Fibroblast of lung (primary cell): ENCODE results near the gene NOL9. TPM values are rescaled to one million over a fixed set of nuclear protein-coding genes. Genes with fewer than 3 reads are reported as not detected.

Experiments
- DNase-seq, 2 donors: peaks; one replicate each; pipeline versions ENCODE4 v3.0.0 to v3.0.0-alpha.2; 2010; ENCODE audit warnings: low read depth in 2 of 2
- H2AFZ ChIP-seq: 2 replicates; pipeline ENCODE4 v1.5.1; 2012; ENCODE audit warnings: low read length, control low read depth, inconsistent platforms
- H3K27ac ChIP-seq: 2 replicates; pipeline ENCODE4 v1.5.1; 2011; ENCODE audit warnings: low read length, control low read depth; ENCODE audit not compliant: insufficient read depth
- H3K27me3 ChIP-seq: 2 replicates; pipeline ENCODE4 v1.5.1; 2011; ENCODE audit warnings: mild to moderate bottlenecking, low read length; ENCODE audit not compliant: control insufficient read depth, insufficient read depth
- H3K36me3 ChIP-seq: 2 replicates; pipeline ENCODE4 v1.5.1; 2011; ENCODE audit warnings: low read length; ENCODE audit not compliant: control insufficient read depth, insufficient read depth
- H3K4me1 ChIP-seq: 2 replicates; pipeline ENCODE4 v1.5.1; 2011; ENCODE audit warnings: low read length; ENCODE audit not compliant: control insufficient read depth, insufficient read depth; ENCODE audit errors: extremely low read depth
- H3K4me2 ChIP-seq: 2 replicates; pipeline ENCODE4 v1.5.1; 2011; ENCODE audit warnings: low read length, control low read depth; ENCODE audit not compliant: insufficient read depth; ENCODE audit errors: extremely low read depth
- H3K4me3 ChIP-seq, 4 experiments: fragments of 200-600 bp in 1 of 4; sonication (generic) in 1 of 4; replicated peaks in 1 of 4; 2 replicates each; pipeline ENCODE4 v1.5.1; 2011 to 2016; ENCODE audit warnings: low read length in 4 of 4, low read depth in 3 of 4, mild to moderate bottlenecking in 3 of 4, control low read depth in 2 of 4, inconsistent platforms in 1 of 4, mixed read lengths in 1 of 4; ENCODE audit not compliant: insufficient read depth in 1 of 4; ENCODE audit errors: control extremely low read depth in 1 of 4
- H3K79me2 ChIP-seq: 2 replicates; pipeline ENCODE4 v1.5.1; 2012; ENCODE audit warnings: mild to moderate bottlenecking, low read length, inconsistent platforms; ENCODE audit not compliant: control insufficient read depth, insufficient read depth
- H3K9ac ChIP-seq: 2 replicates; pipeline ENCODE4 v1.5.1; 2011; ENCODE audit warnings: mild to moderate bottlenecking, low read length, control low read depth; ENCODE audit not compliant: insufficient read depth
- H3K9me3 ChIP-seq: 2 replicates; pipeline ENCODE4 v1.5.1; 2012; ENCODE audit warnings: low read depth, low read length; ENCODE audit not compliant: control insufficient read depth, insufficient read depth
- H4K20me1 ChIP-seq: 2 replicates; pipeline ENCODE4 v1.5.1; 2011; ENCODE audit warnings: low read length; ENCODE audit not compliant: control insufficient read depth, insufficient read depth; ENCODE audit errors: extremely low read depth
- CTCF ChIP-seq, 2 donors: IDR thresholded peaks in 1 of 2; conservative IDR thresholded peaks in 1 of 2; 1 replicate in 1 of 2; 2 replicates in 1 of 2; pipeline ENCODE4 v1.5.1; 2011 to 2012; ENCODE audit warnings: low read length in 2 of 2, control low read depth in 1 of 2, inconsistent platforms in 1 of 2, low read depth in 1 of 2, mild to moderate bottlenecking in 1 of 2
- EZH2 ChIP-seq: IDR thresholded peaks from 2 replicates; pipeline ENCODE4 v1.5.1; 2012; ENCODE audit warnings: low read length, control low read depth, mild to moderate bottlenecking; ENCODE audit errors: missing control alignments
- polyA plus RNA-seq, 2 donors: library from polyadenylated mRNA; depleted of rRNA in 1 of 2; stranded (reverse) in 1 of 2; unstranded in 1 of 2; fragments of >200 nt; gene quantifications; 2 replicates each; pipeline ENCODE4 v1.2.1, GENCODE V29; 2011 to 2012; ENCODE audit warnings: missing spikeins in 1 of 2
- total RNA-seq: library from RNA; depleted of rRNA; stranded (reverse); fragments of >200 nt; gene quantifications from 2 replicates; pipeline ENCODE4 v1.2.1, GENCODE V29; 2014

Gene NOL9
- total and polyA plus RNA-seq, 2 donors (not counting 1 experiment from before 2014, with no cell fraction given), result 17.5 to 19.0 TPM

DNA sequence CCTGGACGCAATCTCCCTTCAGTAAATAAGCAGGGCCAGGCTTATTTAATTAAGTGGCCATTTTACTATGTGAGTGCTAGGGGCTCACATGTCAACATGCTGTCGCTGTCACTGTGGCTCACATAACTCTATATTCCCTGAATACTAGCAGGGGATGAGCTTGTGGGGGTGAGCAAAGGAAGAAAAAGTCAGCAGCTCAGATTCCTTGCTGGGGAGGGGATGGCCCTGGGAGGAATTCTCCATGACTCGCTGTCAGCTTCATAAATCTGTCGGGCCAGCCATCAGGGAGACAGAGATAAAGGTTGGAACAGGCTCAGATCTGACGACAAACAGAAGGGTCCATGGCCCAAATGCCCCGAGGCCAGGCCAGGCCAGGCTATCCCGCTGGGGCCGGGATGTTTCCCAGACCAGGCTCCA, 36.9 kb downstream of the NOL9 start:
- no peak for DNase-seq
- H3K79me2 ChIP-seq, result no peaks in the 10 kb centered on the region
- no peak overlapping the region for H2AFZ ChIP-seq
- H3K4me3 ChIP-seq, result no peak overlapping the region
- H3K36me3 ChIP-seq, result no peaks in the 10 kb centered on the region
- H4K20me1 ChIP-seq, result no peaks in the 10 kb centered on the region
- H3K4me1 ChIP-seq, result no peaks in the 10 kb centered on the region
- H3K9me3 ChIP-seq, result no peaks in the 10 kb centered on the region
- H3K27me3 ChIP-seq, result no peaks in the 10 kb centered on the region
- no peak overlapping the region for H3K27ac ChIP-seq
- TF ChIP-seq CTCF (conservative IDR thresholded peaks at IDR 0.05 in 1 of 2, IDR thresholded peaks at IDR 0.05 in 1 of 2; ENCODE audit: low read depth in 1 of 2, low read length in 2 of 2) (no peak), EZH2 (no peak)
- H3K9ac ChIP-seq, result no peak overlapping the region
- no peak overlapping the region for H3K4me2 ChIP-seq

- Histone ChIP-seq H3K4me3 (no peak overlapping the region), H3K4me2 (no peak overlapping the region), H3K36me3 (no peaks in the 10 kb centered on the region), H4K20me1 (no peaks in the 10 kb centered on the region), H3K27ac (no peak overlapping the region), H3K9me3 (no peaks in the 10 kb centered on the region), H3K9ac (no peak overlapping the region), H3K4me1 (no peaks in the 10 kb centered on the region), H3K27me3 (no peaks in the 10 kb centered on the region), H2AFZ (no peak overlapping the region), H3K79me2 (no peaks in the 10 kb centered on the region)
- TF ChIP-seq CTCF (conservative IDR thresholded peaks at IDR 0.05 in 1 of 2, IDR thresholded peaks at IDR 0.05 in 1 of 2; ENCODE audit: low read depth in 1 of 2, low read length in 2 of 2), result no peak
- TF ChIP-seq EZH2, result no peak
- DNase-seq, result peak in 1 of 2 donors; percentile 51
Observed at GRCh38 chr1:6515771-6516170, 38.5 kb downstream of the NOL9 start.

GRCh38 chr1:6513320-6513801, 41.0 kb downstream of the NOL9 start:
- Histone ChIP-seq H2AFZ (no peak overlapping the region), H3K27ac (no peak overlapping the region), H3K4me2 (no peak overlapping the region), H3K36me3 (no peaks in the 10 kb centered on the region), H3K9me3 (no peaks in the 10 kb centered on the region), H3K9ac (no peak overlapping the region), H3K79me2 (no peaks in the 10 kb centered on the region), H3K4me1 (no peaks in the 10 kb centered on the region), H4K20me1 (no peaks in the 10 kb centered on the region), H3K27me3 (no peaks in the 10 kb centered on the region), H3K4me3 (no peak overlapping the region)
- DNase-seq, result peak in 1 of 2 donors; percentile 47
- TF ChIP-seq EZH2 (no peak), CTCF (conservative IDR thresholded peaks at IDR 0.05 in 1 of 2, IDR thresholded peaks at IDR 0.05 in 1 of 2; ENCODE audit: low read depth in 1 of 2, low read length in 2 of 2) (no peak)
